Upper lobe of left lung (tissue), 4 donors: ENCODE data around the gene GIMD1.

ENCODE experiments used
- EP300 ChIP-seq, 4 donors: sonication (generic); formaldehyde crosslinking; IDR thresholded peaks; one replicate each; pipeline ENCODE4 v1.5.1; 2017; ENCODE audit warnings: antibody characterized with exemption in 4 of 4, control low read depth in 2 of 4
- POLR2A ChIP-seq, 4 donors: fragments of 450-650 bp; IDR thresholded peaks; one replicate each; pipeline ENCODE4 v1.5.1; 2016 to 2017; ENCODE audit warnings: antibody characterized with exemption in 4 of 4, mild to moderate bottlenecking in 2 of 4
- TF ChIP-seq, protein P1 (sequence below), 6 experiments: fragments of 450-650 bp in 4 of 6; fragments of 200-600 bp in 2 of 6; sonication (generic) in 2 of 6; IDR thresholded peaks; one replicate each; pipeline ENCODE4 v1.5.1; 2016 to 2019; ENCODE audit warnings: antibody characterized with exemption in 6 of 6

DNA sequence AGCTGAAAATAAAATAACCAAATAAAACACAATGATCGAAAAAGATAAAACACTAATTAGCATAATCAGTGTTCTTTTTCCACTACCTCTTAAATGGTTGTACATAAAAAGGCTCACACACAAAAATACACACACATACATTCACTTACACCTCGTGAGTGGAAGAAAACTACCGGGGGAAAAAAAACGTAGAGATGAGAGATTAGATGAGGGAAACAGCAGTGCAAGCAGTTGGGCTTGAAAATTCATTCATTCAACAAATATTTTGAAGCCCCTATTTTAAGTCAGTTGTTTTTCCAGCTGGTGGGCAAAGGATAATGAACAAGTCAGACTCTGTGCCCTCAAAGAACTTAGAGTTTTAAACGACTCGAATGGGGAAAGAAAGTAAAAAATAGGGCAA is 53.6 kb downstream of the GIMD1 start:
- TF ChIP-seq POLR2A (IDR thresholded peaks at IDR 0.05), result no peak
- no peak for TF ChIP-seq EP300 (IDR thresholded peaks at IDR 0.05)
- TF ChIP-seq, protein P1, sequence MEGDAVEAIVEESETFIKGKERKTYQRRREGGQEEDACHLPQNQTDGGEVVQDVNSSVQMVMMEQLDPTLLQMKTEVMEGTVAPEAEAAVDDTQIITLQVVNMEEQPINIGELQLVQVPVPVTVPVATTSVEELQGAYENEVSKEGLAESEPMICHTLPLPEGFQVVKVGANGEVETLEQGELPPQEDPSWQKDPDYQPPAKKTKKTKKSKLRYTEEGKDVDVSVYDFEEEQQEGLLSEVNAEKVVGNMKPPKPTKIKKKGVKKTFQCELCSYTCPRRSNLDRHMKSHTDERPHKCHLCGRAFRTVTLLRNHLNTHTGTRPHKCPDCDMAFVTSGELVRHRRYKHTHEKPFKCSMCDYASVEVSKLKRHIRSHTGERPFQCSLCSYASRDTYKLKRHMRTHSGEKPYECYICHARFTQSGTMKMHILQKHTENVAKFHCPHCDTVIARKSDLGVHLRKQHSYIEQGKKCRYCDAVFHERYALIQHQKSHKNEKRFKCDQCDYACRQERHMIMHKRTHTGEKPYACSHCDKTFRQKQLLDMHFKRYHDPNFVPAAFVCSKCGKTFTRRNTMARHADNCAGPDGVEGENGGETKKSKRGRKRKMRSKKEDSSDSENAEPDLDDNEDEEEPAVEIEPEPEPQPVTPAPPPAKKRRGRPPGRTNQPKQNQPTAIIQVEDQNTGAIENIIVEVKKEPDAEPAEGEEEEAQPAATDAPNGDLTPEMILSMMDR (IDR thresholded peaks at IDR 0.05), result no peak
